CD14-positive monocyte (primary cell): ENCODE data around the gene NPAS2. TPM values are rescaled to one million over a fixed set of nuclear protein-coding genes. Genes with fewer than 3 reads are reported as not detected.

ENCODE experiments used
- DNase-seq, 3 donors: peaks; one replicate each; pipeline ENCODE4 v3.0.0-alpha.2; 2011 to 2022
- H2AFZ ChIP-seq: 2 replicates; pipeline ENCODE4 v1.6.0; 2012; ENCODE audit warnings: mild to moderate bottlenecking, low read depth, low read length, inconsistent platforms; ENCODE audit not compliant: insufficient read depth, poor library complexity, severe bottlenecking
- H3K27ac ChIP-seq, 2 donors: 1 replicate in 1 of 2; 2 replicates in 1 of 2; pipeline ENCODE4 v1.5.1; 2012 to 2013; ENCODE audit warnings: low read length in 2 of 2, control low read depth in 1 of 2, inconsistent platforms in 1 of 2, low read depth in 1 of 2, mild to moderate bottlenecking in 1 of 2
- H3K27me3 ChIP-seq, 2 donors: one replicate each; pipeline versions ENCODE4 v1.6.0 to v1.6.1; 2011 to 2013; ENCODE audit warnings: low read length in 2 of 2; ENCODE audit not compliant: control insufficient read depth in 2 of 2, insufficient read depth in 2 of 2
- H3K36me3 ChIP-seq, 2 donors: replicated peaks in 1 of 2; 1 replicate in 1 of 2; 2 replicates in 1 of 2; pipeline versions ENCODE4 v1.5.1 to v1.6.1; 2012 to 2013; ENCODE audit warnings: low read length in 2 of 2, control low read depth in 1 of 2, inconsistent platforms in 1 of 2, mild to moderate bottlenecking in 1 of 2; ENCODE audit not compliant: insufficient read depth in 2 of 2, control insufficient read depth in 1 of 2
- H3K4me1 ChIP-seq, 2 donors: 1 replicate in 1 of 2; 2 replicates in 1 of 2; pipeline versions ENCODE4 v1.5.1 to v1.6.1; 2012 to 2013; ENCODE audit warnings: low read length in 2 of 2, control low read depth in 1 of 2, inconsistent platforms in 1 of 2, mild to moderate bottlenecking in 1 of 2, moderate library complexity in 1 of 2; ENCODE audit not compliant: insufficient read depth in 2 of 2, control insufficient read depth in 1 of 2
- H3K4me2 ChIP-seq: replicated peaks from 2 replicates; pipeline ENCODE3; 2012; ENCODE audit warnings: low read length, moderate library complexity, mild to moderate bottlenecking; ENCODE audit not compliant: poor library complexity, severe bottlenecking; ENCODE audit errors: extremely low read depth
- H3K4me3 ChIP-seq, 3 experiments: fragments of 200-600 bp in 1 of 3; sonication (generic) in 1 of 3; replicated peaks in 1 of 3; 1 replicate in 2 of 3; 2 replicates in 1 of 3; pipeline ENCODE4 v1.5.1; 2011 to 2013; ENCODE audit warnings: low read length in 3 of 3, mild to moderate bottlenecking in 3 of 3, control low read depth in 2 of 3, low read depth in 2 of 3, inconsistent platforms in 1 of 3, moderate library complexity in 1 of 3
- H3K79me2 ChIP-seq: 2 replicates; pipeline ENCODE4 v1.6.0; 2012; ENCODE audit warnings: mild to moderate bottlenecking, control low read depth, inconsistent platforms, low read length, moderate library complexity; ENCODE audit not compliant: insufficient read depth
- H3K9ac ChIP-seq: 2 replicates; pipeline ENCODE4 v1.6.0; 2017; ENCODE audit warnings: low read length, mild to moderate bottlenecking; ENCODE audit not compliant: insufficient read depth, poor library complexity, severe bottlenecking
- H3K9me3 ChIP-seq, 2 donors: replicated peaks in 1 of 2; 1 replicate in 1 of 2; 2 replicates in 1 of 2; pipeline versions ENCODE4 v1.5.1 to v1.6.1; 2012 to 2013; ENCODE audit warnings: low read length in 2 of 2, control low read depth in 1 of 2; ENCODE audit not compliant: control insufficient read depth in 1 of 2, insufficient read depth in 1 of 2
- H4K20me1 ChIP-seq: 2 replicates; pipeline ENCODE4 v1.6.0; 2012; ENCODE audit warnings: mild to moderate bottlenecking, low read length, control low read depth, moderate library complexity; ENCODE audit not compliant: insufficient read depth
- H3K27ac Mint-ChIP-seq, 7 donors: one replicate each; pipeline ENCODE4 v1.8.0; 2020; ENCODE audit warnings: mild to moderate bottlenecking in 7 of 7, mixed read lengths in 7 of 7, moderate library complexity in 6 of 7, inconsistent platforms in 2 of 7
- H3K27me3 Mint-ChIP-seq, 3 donors: one replicate each; pipeline ENCODE4 v1.8.0; 2021 to 2022; ENCODE audit warnings: low read depth in 3 of 3, mild to moderate bottlenecking in 3 of 3, mixed read lengths in 3 of 3, moderate library complexity in 3 of 3, inconsistent platforms in 1 of 3
- H3K36me3 Mint-ChIP-seq, 2 donors: one replicate each; pipeline ENCODE4 v1.8.0; 2020; ENCODE audit warnings: mixed read lengths in 2 of 2, inconsistent platforms in 1 of 2, mild to moderate bottlenecking in 1 of 2
- H3K4me1 Mint-ChIP-seq: one replicate; pipeline ENCODE4 v1.8.0; 2020; ENCODE audit warnings: mild to moderate bottlenecking, mixed read lengths
- H3K4me3 Mint-ChIP-seq, 2 donors: one replicate each; pipeline ENCODE4 v1.8.0; 2020; ENCODE audit warnings: mild to moderate bottlenecking in 2 of 2, mixed read lengths in 2 of 2, moderate library complexity in 1 of 2
- H3K9me3 Mint-ChIP-seq, 7 donors: one replicate each; pipeline ENCODE4 v1.8.0; 2020 to 2022; ENCODE audit warnings: mixed read lengths in 7 of 7, mild to moderate bottlenecking in 6 of 7, moderate library complexity in 6 of 7, inconsistent platforms in 2 of 7
- WGBS: methylation state at CpG from one replicate; pipeline ENCODE4 v1.1.5; 2013; ENCODE audit warnings: missing lambda C conversion rate; ENCODE audit not compliant: insufficient coverage; 5-methylcytosine and 5-hydroxymethylcytosine counted together
- intact Hi-C, 2 donors: fragments of 100-400 bp; cut with micrococcal nuclease; formaldehyde crosslinking; loops; one replicate each; pipeline versions ENCODE4 v1.15.0 to v1.15.1; 2023
- polyA plus RNA-seq, 3 donors: library from polyadenylated mRNA; depleted of rRNA in 1 of 3; unstranded in 2 of 3; stranded (reverse) in 1 of 3; fragments of 300-500 nt in 2 of 3; fragments of >200 nt in 1 of 3; fragmentation: Illumina TruSeq in 2 of 3; gene quantifications; 1 replicate in 2 of 3; 2 replicates in 1 of 3; pipeline ENCODE4 v1.2.3, GENCODE V29; 2012 to 2021
- TF ChIP-seq, protein P1 (sequence below): fragments of 200-600 bp; IDR thresholded peaks from one replicate; pipeline ENCODE4 v1.8.0; 2022; ENCODE audit warnings: antibody characterized with exemption, mild to moderate bottlenecking

The NPAS2 gene
- polyA plus RNA-seq, 3 donors = not detected

DNA sequence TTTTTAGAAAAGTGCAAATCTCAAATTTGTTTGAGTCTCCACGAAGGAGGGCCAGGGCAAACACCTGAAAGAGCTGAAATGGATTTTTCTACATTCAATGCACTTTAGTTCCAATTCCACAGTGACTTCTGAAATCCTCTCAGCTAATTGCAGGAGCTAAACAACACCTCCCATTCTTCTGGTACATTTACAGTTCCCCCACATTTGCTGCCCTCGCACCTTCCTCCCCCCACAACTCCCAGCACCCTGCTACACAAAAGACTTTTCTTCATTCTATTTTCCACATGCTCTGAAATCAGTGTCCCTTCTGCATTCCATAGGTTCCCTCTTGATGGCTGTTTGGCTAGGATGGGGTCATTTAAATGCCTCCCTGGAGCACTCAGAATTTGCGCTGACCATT is 5.9 kb upstream of the NPAS2 start:
- DNase-seq = no peak
- Histone ChIP-seq H3K79me2 (no peaks in the 10 kb centered on the region), H3K36me3 (no peaks in the 10 kb centered on the region), H3K4me1 (no peaks in the 10 kb centered on the region), H3K4me3 (no peak overlapping the region), H3K4me2 (no peak overlapping the region), H3K9ac (no peak overlapping the region), H2AFZ (no peak overlapping the region), H4K20me1 (no peaks in the 10 kb centered on the region), H3K9me3 (peaks cover 0 to 17% of the 10 kb centered on the region in 2 donors), H3K27me3 (peaks cover 35 to 53% of the 10 kb centered on the region in 2 donors), H3K27ac (no peak overlapping the region)
- H3K9me3 Mint-ChIP-seq = peaks cover 0 to 10% (median 3%) of the 10 kb centered on the region in 7 donors
- no peak overlapping the region for H3K4me3 Mint-ChIP-seq
- peaks cover 0 to 2% of the 10 kb centered on the region in 2 donors for H3K36me3 Mint-ChIP-seq
- H3K27me3 Mint-ChIP-seq = peaks cover 41 to 65% (median 46%) of the 10 kb centered on the region in 3 donors
- intact Hi-C loops = no loop called here
- peaks cover 2% of the 10 kb centered on the region for H3K4me1 Mint-ChIP-seq
- H3K27ac Mint-ChIP-seq = no peak overlapping the region
- WGBS = 78% methylated on average over 3 of the region's 3 CpGs
- TF ChIP-seq, protein P1, sequence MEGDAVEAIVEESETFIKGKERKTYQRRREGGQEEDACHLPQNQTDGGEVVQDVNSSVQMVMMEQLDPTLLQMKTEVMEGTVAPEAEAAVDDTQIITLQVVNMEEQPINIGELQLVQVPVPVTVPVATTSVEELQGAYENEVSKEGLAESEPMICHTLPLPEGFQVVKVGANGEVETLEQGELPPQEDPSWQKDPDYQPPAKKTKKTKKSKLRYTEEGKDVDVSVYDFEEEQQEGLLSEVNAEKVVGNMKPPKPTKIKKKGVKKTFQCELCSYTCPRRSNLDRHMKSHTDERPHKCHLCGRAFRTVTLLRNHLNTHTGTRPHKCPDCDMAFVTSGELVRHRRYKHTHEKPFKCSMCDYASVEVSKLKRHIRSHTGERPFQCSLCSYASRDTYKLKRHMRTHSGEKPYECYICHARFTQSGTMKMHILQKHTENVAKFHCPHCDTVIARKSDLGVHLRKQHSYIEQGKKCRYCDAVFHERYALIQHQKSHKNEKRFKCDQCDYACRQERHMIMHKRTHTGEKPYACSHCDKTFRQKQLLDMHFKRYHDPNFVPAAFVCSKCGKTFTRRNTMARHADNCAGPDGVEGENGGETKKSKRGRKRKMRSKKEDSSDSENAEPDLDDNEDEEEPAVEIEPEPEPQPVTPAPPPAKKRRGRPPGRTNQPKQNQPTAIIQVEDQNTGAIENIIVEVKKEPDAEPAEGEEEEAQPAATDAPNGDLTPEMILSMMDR = no peak

DNA sequence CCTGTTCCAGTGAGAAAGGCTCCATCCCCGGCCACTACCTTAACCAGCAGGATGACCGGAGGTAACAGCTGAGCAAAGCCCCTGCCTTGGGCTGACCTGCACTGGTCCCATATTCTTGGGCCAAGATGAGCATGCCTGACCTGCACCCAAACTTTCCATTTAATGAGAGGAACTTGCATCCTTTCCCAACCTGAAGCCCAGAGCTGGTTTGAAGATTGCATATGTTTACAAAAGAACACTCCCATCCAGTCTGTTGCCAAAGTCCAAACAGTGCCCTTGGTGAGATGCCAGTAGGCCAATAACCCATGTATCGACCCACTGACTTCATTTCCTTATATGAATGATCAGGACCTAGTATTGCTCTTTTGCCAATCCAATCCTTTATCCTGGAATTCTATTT is 5.5 kb upstream of the NPAS2 start:
- peaks cover 45 to 69% (median 50%) of the 10 kb centered on the region in 3 donors for H3K27me3 Mint-ChIP-seq
- Histone ChIP-seq H3K27me3 (peaks cover 38 to 57% of the 10 kb centered on the region in 2 donors), H3K4me3 (no peak overlapping the region), H3K79me2 (no peaks in the 10 kb centered on the region), H3K4me2 (no peak overlapping the region), H3K4me1 (no peaks in the 10 kb centered on the region), H4K20me1 (no peaks in the 10 kb centered on the region), H2AFZ (no peak overlapping the region), H3K9me3 (peaks cover 0 to 19% of the 10 kb centered on the region in 2 donors), H3K9ac (no peak overlapping the region), H3K27ac (no peak overlapping the region), H3K36me3 (no peaks in the 10 kb centered on the region)
- intact Hi-C loops = no loop called here
- WGBS = 95% methylated on average over 2 of the region's 3 CpGs
- no peak for DNase-seq
- TF ChIP-seq, protein P1 = no peak
- peaks cover 0 to 10% (median 3%) of the 10 kb centered on the region in 7 donors for H3K9me3 Mint-ChIP-seq
- peaks cover 2% of the 10 kb centered on the region for H3K4me1 Mint-ChIP-seq
- peaks cover 0 to 2% of the 10 kb centered on the region in 2 donors for H3K36me3 Mint-ChIP-seq
- no peak overlapping the region for H3K4me3 Mint-ChIP-seq
- peak overlapping the region in 1 of 7 donors; percentile 68 for H3K27ac Mint-ChIP-seq
